HG02588 (cell line): Measurements from ENCODE around the gene DMD.

Experiments used
- ATAC-seq: cut with Tn5 transposase; IDR thresholded peaks from one replicate; pipeline ENCODE4 v1.9.1; 2021; ENCODE audit warnings: mild to moderate bottlenecking, moderate library complexity; ENCODE audit not compliant: unreplicated experiment

DMD gene

DNA sequence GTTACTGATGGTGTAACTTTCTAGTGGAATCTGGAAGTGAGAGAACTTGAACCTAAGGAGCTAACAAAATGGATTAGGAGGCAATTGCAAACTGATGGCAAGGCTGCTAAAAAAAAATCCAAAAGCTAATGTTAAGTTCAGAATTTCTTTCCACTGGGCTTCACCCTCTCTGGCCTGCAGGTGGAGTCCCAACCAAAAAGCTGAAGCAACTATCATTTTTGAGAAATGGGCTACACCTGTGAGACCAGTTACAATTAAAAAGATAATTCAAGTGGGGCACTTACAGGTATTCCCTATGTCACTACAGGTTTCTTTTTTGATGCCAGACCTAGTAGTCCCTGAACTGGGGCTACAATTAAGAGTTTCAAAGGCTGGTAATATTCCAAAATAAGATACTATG is 1997.4 kb downstream of the DMD start:
- no peak for ATAC-seq

DNA sequence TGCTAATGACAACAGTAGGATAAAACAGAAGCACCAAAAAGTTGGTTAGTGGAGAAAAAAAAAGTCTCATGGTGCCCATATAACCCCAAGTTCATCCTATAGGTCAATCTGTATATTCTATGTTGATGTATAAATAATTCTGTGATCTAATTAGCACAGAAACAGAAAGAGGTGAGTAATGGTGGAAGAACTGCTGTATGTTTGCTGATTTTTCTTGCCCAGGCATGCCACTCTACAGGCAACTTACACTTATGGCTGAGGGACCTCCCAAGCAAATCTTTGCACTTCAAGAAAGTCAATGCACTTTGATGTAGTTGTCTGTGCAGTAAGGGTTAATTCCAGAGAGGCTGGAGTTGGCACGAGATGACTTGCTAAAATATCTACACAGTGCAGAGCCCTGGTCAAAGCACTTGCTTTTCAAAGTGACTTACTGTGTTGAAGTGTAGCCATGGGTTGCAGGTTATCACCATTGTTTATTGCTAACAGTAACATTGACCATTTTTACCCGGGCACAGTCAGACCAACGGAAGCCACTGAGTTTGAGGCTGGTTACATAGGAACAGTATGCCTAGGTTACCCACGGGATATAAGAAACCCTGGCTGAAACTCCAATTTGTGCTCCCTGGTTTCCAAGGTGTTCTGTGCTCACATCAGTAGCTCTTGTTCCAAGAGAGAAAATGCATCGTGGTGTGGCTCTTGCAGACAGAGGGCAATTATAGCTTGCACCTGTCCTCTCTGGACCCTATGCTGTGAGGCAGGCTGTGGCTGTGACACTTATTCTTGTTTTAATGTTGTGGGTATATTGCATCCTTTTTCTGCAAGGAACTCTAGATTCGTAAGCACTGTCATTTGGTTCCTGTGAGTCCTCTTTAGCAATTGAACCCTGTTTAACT is 1998.2 kb downstream of the DMD start:
- no peak for ATAC-seq

DNA sequence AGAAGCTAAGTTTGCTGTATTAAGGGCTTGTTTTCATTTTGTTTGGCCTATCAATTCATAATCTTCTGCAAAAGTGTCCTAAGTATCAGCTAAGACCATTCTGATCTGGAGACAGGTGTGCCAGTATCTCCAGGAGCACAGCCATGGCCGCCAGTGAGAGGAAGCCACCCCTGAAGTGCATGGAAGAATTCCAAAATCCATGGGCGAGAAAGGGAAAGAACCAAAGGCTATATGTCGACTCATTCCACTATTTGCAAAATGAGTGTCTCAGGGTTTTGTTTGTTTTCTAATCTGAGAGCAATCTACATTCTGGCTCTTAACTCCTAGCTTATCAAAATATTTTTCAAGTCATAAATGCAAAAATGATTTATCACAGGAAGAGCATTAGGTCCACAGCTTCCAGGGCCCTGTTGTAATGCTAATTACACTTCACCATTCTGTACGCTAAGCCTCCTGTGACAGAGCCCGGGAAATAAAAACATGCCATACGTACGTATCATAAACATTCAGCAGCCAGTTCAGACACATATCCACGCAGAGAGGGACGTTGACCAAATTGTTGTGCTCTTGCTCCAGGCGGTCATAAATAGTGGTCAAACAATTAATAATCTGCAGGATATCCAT is 2002.2 kb downstream of the DMD start:
- ATAC-seq: no peak

DNA sequence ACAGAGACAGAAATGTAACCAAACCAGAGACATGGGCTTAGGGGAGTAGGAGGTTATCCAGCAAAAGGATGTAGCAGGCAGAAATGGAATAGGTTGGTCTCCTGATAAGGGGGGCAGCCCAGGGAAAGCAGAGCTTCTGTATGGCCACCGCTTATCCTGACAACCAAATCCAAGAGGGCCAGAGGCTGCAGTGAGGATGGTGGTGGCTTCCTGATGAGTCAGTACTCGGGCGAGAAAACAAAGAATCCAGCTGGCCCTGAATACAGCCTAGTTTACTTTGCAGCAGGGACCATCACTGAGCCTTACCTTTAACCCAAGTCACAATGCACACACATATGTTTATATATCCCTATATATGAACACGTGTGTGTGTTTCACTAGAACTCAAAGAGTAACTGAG is 2009.8 kb downstream of the DMD start:
- no peak for ATAC-seq

DNA sequence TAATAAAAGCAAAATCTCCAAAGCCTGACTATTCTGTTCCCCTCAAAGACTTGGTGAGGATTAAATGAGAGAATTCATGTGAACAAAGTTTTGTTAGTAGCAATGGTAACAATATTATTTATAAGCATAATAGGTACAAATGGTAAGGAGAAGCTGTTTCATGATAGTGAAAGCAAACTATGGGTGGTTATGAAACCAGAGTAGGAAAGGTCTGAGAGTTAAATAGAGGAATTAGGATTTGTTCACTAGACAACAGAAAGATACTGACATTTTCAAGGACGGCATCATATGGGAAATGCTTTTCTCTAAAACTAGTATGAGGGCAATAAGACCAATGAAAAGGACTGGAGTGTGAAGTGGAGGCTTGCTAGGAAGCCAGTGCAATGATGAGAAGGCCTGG is 2010.9 kb downstream of the DMD start:
- ATAC-seq: no peak

DNA sequence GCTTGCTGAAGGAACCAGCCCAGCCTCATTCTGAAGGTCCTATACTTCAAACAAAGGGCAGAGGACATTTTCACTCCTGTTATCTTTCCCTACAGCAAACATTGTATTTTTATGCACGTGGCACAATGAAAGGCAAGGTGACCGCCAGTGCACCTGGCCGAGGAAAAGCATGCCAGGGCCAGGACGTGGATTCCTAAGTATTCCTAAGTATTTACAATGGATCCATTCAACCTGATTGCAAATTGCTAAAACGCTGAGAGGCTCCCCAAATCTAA is 2011.6 kb downstream of the DMD start:
- ATAC-seq: no peak

DNA sequence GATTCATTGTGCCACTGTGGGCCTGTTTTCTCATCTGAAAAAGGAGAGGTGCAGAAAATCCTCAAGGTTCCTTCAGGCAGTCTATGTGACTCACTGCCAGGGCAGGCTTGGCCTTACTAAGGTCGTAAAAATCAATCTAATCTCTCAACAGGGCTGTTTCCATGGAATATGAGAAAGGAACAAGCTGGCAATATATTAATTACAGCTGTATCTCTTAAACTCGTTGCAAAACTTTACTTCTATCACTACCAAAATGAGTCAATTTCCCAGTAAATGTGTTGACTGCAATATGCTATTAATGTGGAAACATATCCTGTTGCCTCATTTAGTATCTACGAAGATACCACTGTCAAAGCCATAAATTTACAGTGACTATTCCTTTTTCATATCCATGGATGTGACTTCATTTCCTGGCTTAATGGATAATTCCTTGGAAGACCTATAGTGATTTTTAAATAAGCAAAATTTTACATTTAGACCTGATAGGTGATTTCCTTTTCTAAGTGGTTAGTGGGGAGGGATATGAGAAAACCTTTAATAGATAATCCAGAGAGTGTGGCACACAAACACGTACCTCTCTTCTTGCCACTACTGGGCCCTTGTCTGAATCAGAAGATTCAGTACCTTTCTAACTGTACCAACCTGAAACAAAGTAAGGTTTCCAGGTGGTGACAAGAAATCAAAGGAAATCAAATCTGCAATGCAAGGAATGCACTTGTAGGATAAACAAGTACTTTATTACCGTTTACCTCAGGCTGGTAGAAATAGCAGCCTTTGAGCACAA is 2012.1 kb downstream of the DMD start:
- no peak for ATAC-seq

DNA sequence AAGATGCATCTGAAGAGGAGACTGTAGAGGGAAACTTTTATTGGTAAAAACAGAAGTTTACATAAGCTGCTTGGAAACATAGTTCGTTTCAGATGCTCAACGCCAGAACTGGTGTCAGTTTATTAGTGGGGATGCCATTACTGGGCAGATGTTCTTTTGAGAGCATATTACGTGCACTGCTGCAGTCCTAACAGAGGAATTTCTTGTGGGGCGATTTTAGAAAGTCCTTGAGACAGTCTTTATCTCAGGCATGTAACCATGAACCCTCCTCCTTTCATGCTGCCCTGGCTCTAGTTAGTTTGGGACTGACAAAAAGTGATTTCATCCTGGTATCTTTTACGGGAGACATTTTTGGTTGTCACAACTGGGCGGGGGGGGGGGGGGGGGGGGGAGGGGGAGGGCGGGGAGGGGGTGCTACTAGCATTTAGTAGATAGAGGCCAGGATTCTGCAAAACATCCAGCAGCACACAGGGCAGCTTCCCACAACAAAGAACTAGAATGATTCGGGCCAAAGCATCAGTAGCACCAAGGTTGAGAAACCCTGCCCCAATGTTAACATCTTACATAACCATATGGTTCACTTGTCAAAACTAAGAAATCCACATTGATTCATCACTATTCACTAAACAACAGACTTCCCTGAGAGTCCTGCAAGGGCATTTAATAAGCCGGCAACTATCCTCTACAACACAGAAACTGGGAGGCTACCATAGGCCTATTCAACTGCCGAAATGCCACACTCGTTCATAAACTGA is 2021.0 kb downstream of the DMD start:
- no peak for ATAC-seq

DNA sequence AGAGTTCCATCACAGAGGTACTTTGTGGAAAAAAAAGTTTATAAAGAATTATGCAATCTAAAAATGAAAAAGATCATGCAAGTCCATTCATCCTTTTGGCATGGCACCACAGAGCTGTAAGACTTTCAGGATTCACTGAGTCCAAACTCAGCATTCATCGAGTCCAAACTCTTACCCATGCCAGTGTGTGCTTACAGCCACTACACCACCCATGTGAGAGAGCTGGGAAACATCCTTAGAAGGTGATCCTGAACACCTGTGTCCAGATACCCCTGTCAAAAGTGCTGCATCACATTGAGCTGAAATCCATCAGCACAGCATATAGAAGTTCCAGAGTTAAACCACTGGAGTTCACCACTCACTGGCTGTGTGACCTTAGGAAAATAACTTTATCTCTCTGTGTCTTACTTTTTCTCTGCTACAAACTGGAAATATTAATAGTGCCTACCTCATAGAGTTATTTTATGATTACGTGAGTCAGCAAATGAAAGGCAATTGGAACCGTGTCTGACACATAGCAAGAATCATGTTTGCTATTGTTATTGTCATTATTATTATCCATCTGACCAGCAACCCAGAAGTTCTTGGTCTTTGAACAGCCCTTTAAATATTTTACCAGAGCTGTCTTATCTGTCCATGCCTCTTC is 2024.5 kb downstream of the DMD start:
- ATAC-seq: no peak

DNA sequence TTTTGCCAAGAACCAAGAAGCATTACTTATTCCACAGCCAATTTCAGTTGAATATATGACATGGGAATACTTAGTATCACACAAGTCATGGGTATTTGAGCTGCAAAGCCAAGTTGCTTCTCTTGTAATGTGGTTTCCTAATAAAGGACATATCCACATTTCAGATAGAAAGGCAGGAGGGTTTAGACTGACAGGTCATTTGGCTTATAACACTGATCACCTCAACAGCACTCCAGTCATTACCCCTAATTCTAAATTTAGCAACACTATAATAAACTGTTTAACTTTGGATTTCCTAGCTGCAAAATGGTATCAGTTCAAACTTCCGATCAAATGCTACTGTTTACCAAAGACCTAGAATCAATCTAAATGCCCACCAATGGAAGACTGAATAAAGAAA is 2025.5 kb downstream of the DMD start:
- no peak for ATAC-seq

DNA sequence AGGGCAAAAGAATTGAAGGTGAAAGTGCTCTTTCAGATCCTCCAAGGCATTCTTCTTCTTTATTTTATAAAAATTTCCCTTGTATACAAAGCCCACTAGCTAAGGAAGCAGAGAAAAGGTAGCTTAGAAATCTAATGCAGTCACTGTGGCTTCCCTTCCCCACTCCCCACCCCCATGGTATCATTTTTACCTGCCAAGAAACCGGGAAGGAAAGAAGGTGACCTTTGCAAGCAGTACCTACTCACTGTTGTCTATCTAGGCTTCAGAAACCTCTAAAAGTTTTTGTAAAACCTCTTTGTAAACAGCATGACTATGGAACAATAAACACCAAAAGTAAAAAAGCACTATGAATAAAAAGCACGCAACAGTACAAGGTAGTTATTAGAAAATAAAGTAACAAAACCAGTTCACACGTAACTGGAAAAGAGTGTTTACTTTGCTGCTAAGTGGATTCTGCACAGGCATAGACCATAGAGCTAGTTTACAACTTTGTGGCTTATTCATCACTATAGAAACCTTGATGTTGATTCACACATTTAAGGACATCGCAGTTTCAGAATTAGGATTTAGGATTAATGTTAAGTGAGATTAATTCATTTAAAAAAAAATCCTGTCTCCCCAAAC is 2029.9 kb downstream of the DMD start:
- ATAC-seq: no peak

DNA sequence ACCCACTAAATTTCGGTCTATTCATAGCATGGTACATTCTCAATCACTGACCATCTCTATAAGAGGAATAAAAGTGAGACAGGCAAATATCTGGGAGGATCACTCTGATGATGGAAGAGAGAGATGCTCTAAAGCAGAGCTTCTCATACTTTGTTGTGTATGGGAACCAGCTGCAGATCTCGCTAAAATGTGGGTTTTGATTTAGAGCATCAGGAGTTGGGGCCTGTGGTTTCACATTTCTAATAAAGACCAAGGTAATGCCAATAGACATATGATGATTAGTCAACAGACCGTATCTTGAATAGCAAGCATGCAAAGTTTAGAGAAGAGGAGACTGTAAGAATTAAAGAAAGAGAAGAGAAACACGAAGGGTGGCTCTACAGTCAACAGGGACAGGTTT is 2032.1 kb downstream of the DMD start:
- no peak for ATAC-seq

DNA sequence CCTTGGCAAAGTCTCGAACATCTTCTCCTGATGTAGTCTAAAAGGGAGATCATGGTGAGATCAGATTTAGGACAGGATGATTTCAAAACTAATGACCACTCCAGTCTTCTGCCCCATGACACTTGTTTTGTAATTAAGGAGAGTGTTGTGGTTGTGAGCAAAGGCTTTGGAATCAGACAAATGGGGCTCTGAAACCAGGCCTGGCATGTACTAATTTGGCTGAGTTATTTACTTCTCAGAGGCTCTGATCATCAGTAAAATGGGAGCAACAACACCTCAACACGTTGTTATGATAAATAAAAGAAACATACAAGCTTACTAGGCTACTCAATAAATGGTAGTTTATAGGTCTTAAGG is 2032.6 kb downstream of the DMD start:
- ATAC-seq: no peak

DNA sequence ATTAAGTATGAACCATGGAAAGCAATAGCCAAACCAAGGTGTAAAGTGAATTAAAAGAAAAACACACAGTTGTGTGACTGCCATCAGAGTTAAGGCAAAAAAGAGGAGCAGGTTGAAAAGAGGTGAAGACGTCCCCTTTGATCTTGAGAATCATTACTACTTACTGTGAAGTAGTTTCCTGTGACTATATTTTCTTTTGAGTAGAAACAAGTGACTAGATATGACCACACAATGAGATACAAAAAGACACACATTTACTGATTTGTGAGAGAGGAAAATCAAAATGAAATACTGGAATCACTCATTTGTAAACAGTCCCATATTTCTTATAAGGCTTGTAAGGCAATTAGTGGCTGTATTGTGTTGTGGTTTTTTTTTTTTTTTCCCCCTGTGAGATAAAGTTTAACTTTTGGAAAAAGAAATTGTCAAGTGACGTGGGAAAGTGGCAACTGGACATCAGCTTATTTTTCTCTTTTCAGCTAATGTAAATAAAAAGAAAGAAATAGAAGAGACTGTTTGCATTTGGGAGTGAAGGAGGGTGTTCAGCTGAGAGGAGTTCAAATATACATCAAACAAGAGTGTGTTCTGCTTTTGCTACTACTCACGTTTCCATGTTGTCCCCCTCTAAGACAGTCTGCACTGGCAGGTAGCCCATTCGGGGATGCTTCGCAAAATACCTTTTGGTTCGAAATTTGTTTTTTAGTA is 2033.1 kb downstream of the DMD start:
- peak; percentile 54 for ATAC-seq

DNA sequence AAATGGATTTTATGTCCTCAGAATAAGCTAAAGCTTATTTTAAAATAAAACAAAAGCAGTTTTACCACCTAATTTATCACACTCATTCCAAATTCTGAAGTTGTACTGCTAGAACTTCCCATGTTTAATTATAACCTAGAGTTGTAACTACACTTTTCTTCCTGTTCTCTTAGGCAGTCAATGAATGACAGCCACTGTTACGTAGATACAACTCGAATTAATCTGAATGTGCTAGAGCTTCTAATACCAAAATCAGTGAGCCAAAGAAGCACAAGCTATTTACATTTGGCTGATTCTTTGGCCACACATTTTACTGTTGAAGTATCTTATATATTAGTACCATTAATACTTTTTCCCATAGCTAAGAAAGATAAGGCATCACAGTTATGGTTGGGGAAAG is 2040.6 kb downstream of the DMD start:
- ATAC-seq: no peak

DNA sequence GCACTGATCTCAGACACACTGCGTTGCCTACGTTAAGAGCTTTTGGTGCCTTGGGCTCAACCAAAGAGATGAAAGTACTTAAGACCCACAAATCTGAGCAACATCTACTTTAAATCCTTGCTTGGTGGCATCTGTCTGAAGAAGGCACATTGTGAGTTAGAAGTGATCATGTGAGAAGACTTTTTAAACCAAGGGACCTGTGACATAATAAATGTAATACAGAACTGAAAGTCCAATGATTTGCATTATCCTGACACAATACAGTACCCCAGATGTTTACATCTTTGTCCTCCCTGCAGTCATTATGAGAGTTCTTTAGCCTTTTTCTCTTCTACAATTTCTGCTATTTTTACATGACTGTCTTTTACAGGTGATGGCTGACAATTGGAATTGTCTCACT is 2042.8 kb downstream of the DMD start:
- peak; percentile 99 for ATAC-seq

DNA sequence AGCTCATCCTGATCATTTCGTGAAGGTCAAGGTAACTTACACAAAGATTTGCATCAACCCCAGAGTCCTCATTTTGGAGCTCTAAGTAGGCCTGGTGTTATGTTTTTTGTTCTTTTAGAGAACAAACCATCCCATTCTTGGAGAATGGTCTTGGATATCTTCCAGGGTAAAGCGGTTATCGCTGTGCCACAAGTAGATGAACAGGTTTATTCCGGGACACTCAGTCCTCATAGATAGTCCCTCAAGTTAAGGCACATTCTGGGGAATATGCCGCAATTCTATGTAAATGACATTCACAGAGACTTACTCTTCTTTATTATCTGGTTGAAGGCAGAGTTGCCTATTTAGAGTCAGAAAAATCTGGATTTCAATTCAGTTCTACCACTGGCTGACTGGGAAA is 2044.5 kb downstream of the DMD start:
- ATAC-seq: no peak

DNA sequence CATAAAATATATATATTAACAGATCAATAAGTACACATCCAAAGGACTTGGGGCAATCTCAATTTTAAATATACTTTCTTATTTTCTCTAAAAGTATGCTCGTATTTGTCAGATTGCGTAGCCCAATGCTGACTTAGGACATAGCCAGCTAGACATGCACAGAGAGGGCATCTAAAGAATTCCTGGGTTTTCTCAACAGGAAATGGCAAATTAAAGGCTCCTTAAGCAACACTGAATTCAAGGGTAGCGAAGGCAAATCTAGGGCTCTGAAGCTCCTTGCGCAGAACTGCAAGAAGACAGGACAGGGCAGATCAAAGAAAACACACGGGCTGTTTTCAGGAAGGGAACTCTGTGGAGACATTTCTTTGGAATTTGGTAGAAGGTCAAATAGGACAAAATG is 2044.9 kb downstream of the DMD start:
- ATAC-seq: no peak

DNA sequence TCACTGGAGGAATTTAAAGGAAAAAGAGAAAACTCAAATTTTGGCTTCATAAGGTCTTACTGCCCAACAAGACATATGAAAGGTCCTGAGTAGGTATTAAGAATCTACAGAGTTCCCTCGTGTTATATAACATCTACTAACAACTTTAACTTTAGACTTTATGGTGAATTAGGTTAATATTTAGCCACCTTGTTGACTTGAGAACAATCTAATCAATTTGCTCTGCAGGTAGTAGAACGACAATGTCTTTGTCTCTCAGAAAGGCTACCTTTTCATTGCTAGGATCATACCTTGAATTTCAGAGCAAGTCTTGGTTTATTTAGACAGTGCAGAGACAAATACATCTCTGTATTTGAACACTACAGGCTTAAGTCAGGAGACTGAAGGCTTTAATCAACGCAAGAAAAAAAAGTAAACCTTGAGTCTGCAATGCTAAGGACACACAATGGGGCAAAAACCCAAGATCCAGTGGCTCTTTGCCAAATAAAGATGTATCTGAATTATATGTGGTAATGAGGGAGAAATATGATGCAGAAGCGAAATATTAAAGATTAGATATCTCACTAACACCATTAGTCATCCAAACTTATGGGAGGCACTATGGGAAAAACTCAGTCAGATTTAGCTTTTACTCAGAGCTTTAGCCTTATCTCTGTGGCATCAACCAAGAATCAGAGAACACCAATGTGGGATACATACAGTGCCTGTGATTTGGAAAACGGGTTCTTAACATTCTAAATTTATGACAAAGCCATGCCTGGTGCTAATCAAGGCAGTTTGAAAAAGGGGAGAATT is 2045.9 kb downstream of the DMD start:
- ATAC-seq: no peak
